Measurements from ENCODE around the gene KIF6.

The KIF6 gene

GRCh38 chr6:39347206-39347605 is 378.0 kb downstream of the KIF6 start:
- DNase-seq = no peak
- no peak for TF ChIP-seq CTCF (IDR thresholded peaks at IDR 0.05; ENCODE audit: low read depth, low read length)
- Histone ChIP-seq H3K36me3 (no peaks in the 10 kb centered on the region), H3K27me3 (ENCODE audit: insufficient read depth, low read depth, severe bottlenecking) (no peaks in the 10 kb centered on the region), H3K4me3 (ENCODE audit: low read depth, low read length) (no peak overlapping the region), H3K9me3 (ENCODE audit: severe bottlenecking) (no peaks in the 10 kb centered on the region), H3K27ac (no peak overlapping the region)

GRCh38 chr6:39344821-39345280 is 380.4 kb downstream of the KIF6 start:
- no peak for TF ChIP-seq CTCF (IDR thresholded peaks at IDR 0.05; ENCODE audit: low read depth, low read length)
- Histone ChIP-seq H3K27me3 (ENCODE audit: insufficient read depth, low read depth, severe bottlenecking) (no peaks in the 10 kb centered on the region), H3K36me3 (no peaks in the 10 kb centered on the region), H3K27ac (no peak overlapping the region), H3K9me3 (ENCODE audit: severe bottlenecking) (no peaks in the 10 kb centered on the region), H3K4me3 (ENCODE audit: low read depth, low read length) (no peak overlapping the region)
- peak; percentile 43 for DNase-seq

GRCh38 chr6:39343396-39343870 is 381.8 kb downstream of the KIF6 start:
- peak; percentile 28 for TF ChIP-seq CTCF (IDR thresholded peaks at IDR 0.05; ENCODE audit: low read depth, low read length)
- no peak for DNase-seq
- H3K36me3 ChIP-seq = no peaks in the 10 kb centered on the region
- H3K4me3 ChIP-seq (ENCODE audit: low read depth, low read length) = no peak overlapping the region
- H3K27me3 ChIP-seq (ENCODE audit: insufficient read depth, low read depth, severe bottlenecking) = no peaks in the 10 kb centered on the region
- H3K27ac ChIP-seq = no peak overlapping the region
- H3K9me3 ChIP-seq (ENCODE audit: severe bottlenecking) = no peaks in the 10 kb centered on the region

GRCh38 chr6:39342692-39343395 is 382.4 kb downstream of the KIF6 start:
- H3K9me3 ChIP-seq (ENCODE audit: severe bottlenecking) = no peaks in the 10 kb centered on the region
- H3K36me3 ChIP-seq = no peaks in the 10 kb centered on the region
- H3K4me3 ChIP-seq (ENCODE audit: low read depth, low read length) = no peak overlapping the region
- no peaks in the 10 kb centered on the region for H3K27me3 ChIP-seq (ENCODE audit: insufficient read depth, low read depth, severe bottlenecking)
- no peak for DNase-seq
- H3K27ac ChIP-seq = no peak overlapping the region
- TF ChIP-seq CTCF (IDR thresholded peaks at IDR 0.05; ENCODE audit: low read depth, low read length) = no peak

GRCh38 chr6:39341937-39342336 is 383.3 kb downstream of the KIF6 start:
- DNase-seq = no peak
- Histone ChIP-seq H3K36me3 (no peaks in the 10 kb centered on the region), H3K4me3 (ENCODE audit: low read depth, low read length) (no peak overlapping the region), H3K27ac (no peak overlapping the region), H3K9me3 (ENCODE audit: severe bottlenecking) (no peaks in the 10 kb centered on the region), H3K27me3 (ENCODE audit: insufficient read depth, low read depth, severe bottlenecking) (no peaks in the 10 kb centered on the region)
- no peak for TF ChIP-seq CTCF (IDR thresholded peaks at IDR 0.05; ENCODE audit: low read depth, low read length)

- no peaks in the 10 kb centered on the region for H3K36me3 ChIP-seq
- no peak for TF ChIP-seq CTCF (IDR thresholded peaks at IDR 0.05; ENCODE audit: low read depth, low read length)
Observed at GRCh38 chr6:39341352-39341751, 383.9 kb downstream of the KIF6 start.

More at GRCh38 chr6:39341352-39341751, 383.9 kb downstream of the KIF6 start:
- no peak overlapping the region for H3K27ac ChIP-seq
- no peaks in the 10 kb centered on the region for H3K9me3 ChIP-seq (ENCODE audit: severe bottlenecking)
- H3K4me3 ChIP-seq (ENCODE audit: low read depth, low read length) = no peak overlapping the region
- no peaks in the 10 kb centered on the region for H3K27me3 ChIP-seq (ENCODE audit: insufficient read depth, low read depth, severe bottlenecking)
- DNase-seq = no peak
